ENCODE measurements around the gene UMAD1. TPM values are rescaled to one million over a fixed set of nuclear protein-coding genes. Genes with fewer than 3 reads are reported as not detected.

Gene UMAD1
- total and polyA plus RNA-seq, 2 donors (not counting 3 experiments of a cell fraction or from before 2014, with no cell fraction given) = 5.6 to 6.6 TPM

GRCh38 chr7:7895004-7895650 is 254.6 kb downstream of the UMAD1 start:
- H3K79me2 ChIP-seq (ENCODE audit: control insufficient read depth, insufficient read depth, low read length) = no peaks in the 10 kb centered on the region
- FAIRE-seq (no peak), DNase-seq (ENCODE audit: low read depth, low spot score) (no peak)
- intact Hi-C loops (cut with micrococcal nuclease) (no loop called here), dilution Hi-C loops (cut with MboI; ENCODE audit: extremely low pct_ligation_motif_present, low sequenced_read_pairs) (no loop called here)
- no peak overlapping the region for H3K4me3 ChIP-seq (replicated peaks in 1 of 3; ENCODE audit: insufficient read depth in 1 of 3, low read depth in 1 of 3, low read length in 3 of 3)
- no peaks in the 10 kb centered on the region for H3K36me3 ChIP-seq (ENCODE audit: control insufficient read depth in 2 of 2, extremely low read depth in 1 of 2, insufficient read depth in 2 of 2, low read length in 2 of 2)
- no peaks in the 10 kb centered on the region for H4K20me1 ChIP-seq (replicated peaks; ENCODE audit: control insufficient read depth, extremely low read depth, insufficient read depth, low read length)
- POLR2A ChIA-PET = no interaction called here
- BruUV-seq (replicated peaks) = no TSS peak
- H3K27me3 ChIP-seq (ENCODE audit: control insufficient read depth in 2 of 2, insufficient read depth in 2 of 2, low read length in 2 of 2) = no peaks in the 10 kb centered on the region
- H3K4me1 ChIP-seq (ENCODE audit: control insufficient read depth, extremely low read depth, insufficient read depth, low read length) = no peaks in the 10 kb centered on the region
- no peaks in the 10 kb centered on the region for H3K9me3 ChIP-seq (replicated peaks; ENCODE audit: control insufficient read depth, insufficient read depth, low read length)
- CTCF ChIA-PET = interaction anchor here (0.9 to 1.3 kb wide), 2 partner anchors 18 to 214 kb away, joined by 3 to 5 read pairs; no protein-coding TSS in a partner anchor
- H3K4me2 ChIP-seq (ENCODE audit: insufficient read depth, low read length) = no peak overlapping the region
- no peak overlapping the region for H3K9ac ChIP-seq (replicated peaks; ENCODE audit: extremely low read depth, insufficient read depth, low read length)
- no peak overlapping the region for H3K27ac ChIP-seq (ENCODE audit: insufficient read depth, low read depth, low read length)
- no peak for TF ChIP-seq FOS (IDR thresholded peaks at IDR 0.05; ENCODE audit: borderline replicate concordance, insufficient read depth, low read length)
- TF ChIP-seq MYC (IDR thresholded peaks at IDR 0.05; ENCODE audit: low read depth, low read length) = no peak
- TF ChIP-seq POLR2AphosphoS5 (IDR thresholded peaks at IDR 0.05; ENCODE audit: insufficient read depth, low read depth, low read length) = no peak
- TF ChIP-seq GATA2 (IDR thresholded peaks at IDR 0.05; ENCODE audit: insufficient read depth, insufficient read length, low read depth, low read length) = no peak
- TF ChIP-seq, protein P1, sequence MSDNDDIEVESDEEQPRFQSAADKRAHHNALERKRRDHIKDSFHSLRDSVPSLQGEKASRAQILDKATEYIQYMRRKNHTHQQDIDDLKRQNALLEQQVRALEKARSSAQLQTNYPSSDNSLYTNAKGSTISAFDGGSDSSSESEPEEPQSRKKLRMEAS (IDR thresholded peaks at IDR 0.05; ENCODE audit: insufficient read depth, insufficient read length) = no peak
- H2AFZ ChIP-seq (ENCODE audit: low read depth, low read length) = no peak overlapping the region
- H3K9me1 ChIP-seq (replicated peaks; ENCODE audit: control insufficient read depth, extremely low read depth, insufficient read depth, low read length) = no peaks in the 10 kb centered on the region

- Histone ChIP-seq H3K4me3 (replicated peaks in 1 of 3; ENCODE audit: insufficient read depth in 1 of 3, low read depth in 1 of 3, low read length in 3 of 3) (no peak overlapping the region), H3K9ac (replicated peaks; ENCODE audit: extremely low read depth, insufficient read depth, low read length) (no peak overlapping the region), H3K27me3 (ENCODE audit: control insufficient read depth in 2 of 2, insufficient read depth in 2 of 2, low read length in 2 of 2) (no peaks in the 10 kb centered on the region), H3K9me1 (replicated peaks; ENCODE audit: control insufficient read depth, extremely low read depth, insufficient read depth, low read length) (no peaks in the 10 kb centered on the region), H3K4me2 (ENCODE audit: insufficient read depth, low read length) (no peak overlapping the region), H3K27ac (ENCODE audit: insufficient read depth, low read depth, low read length) (no peak overlapping the region), H3K9me3 (replicated peaks; ENCODE audit: control insufficient read depth, insufficient read depth, low read length) (no peaks in the 10 kb centered on the region), H3K79me2 (ENCODE audit: control insufficient read depth, insufficient read depth, low read length) (no peaks in the 10 kb centered on the region), H2AFZ (ENCODE audit: low read depth, low read length) (no peak overlapping the region), H3K36me3 (ENCODE audit: control insufficient read depth in 2 of 2, extremely low read depth in 1 of 2, insufficient read depth in 2 of 2, low read length in 2 of 2) (no peaks in the 10 kb centered on the region), H3K4me1 (ENCODE audit: control insufficient read depth, extremely low read depth, insufficient read depth, low read length) (no peaks in the 10 kb centered on the region), H4K20me1 (replicated peaks; ENCODE audit: control insufficient read depth, extremely low read depth, insufficient read depth, low read length) (no peaks in the 10 kb centered on the region)
- intact Hi-C loops (cut with micrococcal nuclease) (no loop called here), dilution Hi-C loops (cut with MboI; ENCODE audit: extremely low pct_ligation_motif_present, low sequenced_read_pairs) (no loop called here)
- BruUV-seq (replicated peaks) = no TSS peak
- FAIRE-seq = no peak
- ChIA-PET CTCF (interaction anchor here (0.9 to 1.3 kb wide), 2 partner anchors 18 to 214 kb away, joined by 3 to 5 read pairs; no protein-coding TSS in a partner anchor), POLR2A (no interaction called here)
- DNase-seq (ENCODE audit: low read depth, low spot score) = no peak
- TF ChIP-seq POLR2AphosphoS5 (IDR thresholded peaks at IDR 0.05; ENCODE audit: insufficient read depth, low read depth, low read length) (no peak), GATA2 (IDR thresholded peaks at IDR 0.05; ENCODE audit: insufficient read depth, insufficient read length, low read depth, low read length) (no peak), JUN (IDR thresholded peaks at IDR 0.05; ENCODE audit: borderline replicate concordance, insufficient read depth, insufficient read length, low read depth) (no peak), FOS (IDR thresholded peaks at IDR 0.05; ENCODE audit: borderline replicate concordance, insufficient read depth, low read length) (no peak), MYC (IDR thresholded peaks at IDR 0.05; ENCODE audit: low read depth, low read length) (no peak), EZH2 (IDR thresholded peaks at IDR 0.05; ENCODE audit: borderline replicate concordance, low read depth, low read length, severe bottlenecking) (no peak)
- TF ChIP-seq, protein P1 (IDR thresholded peaks at IDR 0.05; ENCODE audit: insufficient read depth, insufficient read length) = no peak
- TF ChIP-seq, protein P2, sequence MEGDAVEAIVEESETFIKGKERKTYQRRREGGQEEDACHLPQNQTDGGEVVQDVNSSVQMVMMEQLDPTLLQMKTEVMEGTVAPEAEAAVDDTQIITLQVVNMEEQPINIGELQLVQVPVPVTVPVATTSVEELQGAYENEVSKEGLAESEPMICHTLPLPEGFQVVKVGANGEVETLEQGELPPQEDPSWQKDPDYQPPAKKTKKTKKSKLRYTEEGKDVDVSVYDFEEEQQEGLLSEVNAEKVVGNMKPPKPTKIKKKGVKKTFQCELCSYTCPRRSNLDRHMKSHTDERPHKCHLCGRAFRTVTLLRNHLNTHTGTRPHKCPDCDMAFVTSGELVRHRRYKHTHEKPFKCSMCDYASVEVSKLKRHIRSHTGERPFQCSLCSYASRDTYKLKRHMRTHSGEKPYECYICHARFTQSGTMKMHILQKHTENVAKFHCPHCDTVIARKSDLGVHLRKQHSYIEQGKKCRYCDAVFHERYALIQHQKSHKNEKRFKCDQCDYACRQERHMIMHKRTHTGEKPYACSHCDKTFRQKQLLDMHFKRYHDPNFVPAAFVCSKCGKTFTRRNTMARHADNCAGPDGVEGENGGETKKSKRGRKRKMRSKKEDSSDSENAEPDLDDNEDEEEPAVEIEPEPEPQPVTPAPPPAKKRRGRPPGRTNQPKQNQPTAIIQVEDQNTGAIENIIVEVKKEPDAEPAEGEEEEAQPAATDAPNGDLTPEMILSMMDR (IDR thresholded peaks at IDR 0.05; ENCODE audit: extremely low read depth in 1 of 2, insufficient read depth in 1 of 2, low read depth in 1 of 2, low read length in 2 of 2) = no peak
Observed at GRCh38 chr7:7895754-7896153, 255.2 kb downstream of the UMAD1 start.
